ENCODE data around the gene DENND6B. TPM values are rescaled to one million over a fixed set of nuclear protein-coding genes. Genes with fewer than 3 reads are reported as not detected.

Gene DENND6B
- total and polyA plus RNA-seq, 2 of the 13 experiments (the other 11 are each of a cell fraction or from before 2014, with no cell fraction given): 0.95 to 3.8 TPM

DNA sequence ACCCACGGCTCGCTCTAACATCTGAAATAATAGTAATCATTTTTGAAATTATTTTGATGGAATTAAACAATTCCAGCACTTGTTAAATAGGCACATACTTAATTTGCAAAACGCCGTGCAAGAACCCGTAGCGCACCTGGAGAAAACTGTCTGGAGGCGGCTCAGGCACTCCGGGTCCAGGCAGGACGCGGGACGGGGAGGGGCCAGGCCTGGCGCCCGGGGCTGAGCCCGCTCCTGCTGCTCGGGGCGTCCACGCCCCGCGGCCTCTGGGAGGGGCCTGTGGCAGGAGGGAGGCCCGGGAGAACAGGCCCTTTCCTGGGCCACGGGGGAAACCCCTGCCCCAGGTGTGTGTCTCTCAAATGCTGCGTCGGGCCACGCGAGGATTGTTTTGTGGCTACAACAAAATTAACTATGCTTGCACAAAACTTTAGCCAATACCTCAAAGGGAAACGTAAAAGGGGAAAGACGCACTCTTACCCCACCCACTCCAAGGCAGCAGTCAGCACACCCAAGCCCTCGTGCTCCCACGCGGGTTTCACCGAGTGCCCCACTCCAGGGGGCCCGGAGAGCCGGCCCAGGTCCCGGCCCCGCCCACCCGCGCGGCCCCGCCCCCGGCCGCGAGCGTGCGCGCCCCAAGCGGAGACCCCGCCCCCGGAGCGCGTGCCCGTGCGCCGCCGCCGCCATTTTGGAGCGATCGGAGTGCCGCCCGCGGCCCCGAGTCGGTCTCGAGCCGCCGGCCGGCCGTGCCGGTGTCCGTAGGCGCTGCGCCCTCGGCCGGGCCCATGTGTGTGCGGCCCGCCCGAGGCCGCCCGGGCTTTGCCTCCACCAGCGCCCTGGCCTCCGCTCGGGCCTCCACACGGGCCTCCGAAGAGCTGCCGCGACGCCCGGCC, 16.1 kb upstream of the DENND6B start, which contains the start of gene PPP6R2 (continued):
- TF ChIP-seq SP140L (CRISPR knock-in tag; IDR thresholded peaks at IDR 0.05; ENCODE audit: borderline replicate concordance) (no peak), FOXM1 (CRISPR knock-in tag; IDR thresholded peaks at IDR 0.05) (no peak), CEBPG (CRISPR knock-in tag; IDR thresholded peaks at IDR 0.05) (no peak), ZNF468 (CRISPR knock-in tag; IDR thresholded peaks at IDR 0.05) (no peak), STAT5B (CRISPR knock-in tag; IDR thresholded peaks at IDR 0.05) (no peak), ZNF350 (CRISPR knock-in tag; IDR thresholded peaks at IDR 0.05; ENCODE audit: borderline replicate concordance, low read depth) (0 out of 2 replicates have a peak, but pooled peaks have one; percentile 11), TCF7L2 (IDR thresholded peaks at IDR 0.05; ENCODE audit: low read depth, low read length) (no peak), RFX1 (IDR thresholded peaks at IDR 0.05) (no peak), ATF6 (CRISPR knock-in tag; conservative IDR thresholded peaks at IDR 0.05) (no peak), ZNF501 (CRISPR knock-in tag; IDR thresholded peaks at IDR 0.05) (no peak; the same call in 1 of the 2 replicates), ZC3H13 (CRISPR knock-in tag; IDR thresholded peaks at IDR 0.05) (no peak), SSRP1 (CRISPR knock-in tag; IDR thresholded peaks at IDR 0.05) (0 out of 2 replicates have a peak, but pooled peaks have one; percentile 12), NR1H2 (CRISPR knock-in tag; IDR thresholded peaks at IDR 0.05; ENCODE audit: borderline replicate concordance, low read depth) (no peak), RAD21 (CRISPR knock-in tag; IDR thresholded peaks at IDR 0.05) (no peak), RBFOX2 (IDR thresholded peaks at IDR 0.05; ENCODE audit: low read depth, low read length) (peak; percentile 75), RBM39 (IDR thresholded peaks at IDR 0.05; ENCODE audit: low read depth, low read length, poor library complexity, severe bottlenecking) (no peak), NCOR1 (IDR thresholded peaks at IDR 0.05; ENCODE audit: borderline replicate concordance, low read length) (no peak), MAFG (CRISPR knock-in tag; IDR thresholded peaks at IDR 0.05) (no peak), YEATS2 (CRISPR knock-in tag; IDR thresholded peaks at IDR 0.05; ENCODE audit: borderline replicate concordance) (0 out of 2 replicates have a peak, but pooled peaks have one; percentile 20), THAP8 (CRISPR knock-in tag; IDR thresholded peaks at IDR 0.05; ENCODE audit: borderline replicate concordance) (no peak), CENPX (CRISPR knock-in tag; IDR thresholded peaks at IDR 0.05) (no peak), ZFYVE20 (CRISPR knock-in tag; IDR thresholded peaks at IDR 0.05; ENCODE audit: borderline replicate concordance, low read depth) (no peak), NRL (CRISPR knock-in tag; IDR thresholded peaks at IDR 0.05; ENCODE audit: borderline replicate concordance) (no peak; the same call in 1 of the 2 replicates), ZNF17 (CRISPR knock-in tag; IDR thresholded peaks at IDR 0.05) (no peak), CBX2 (IDR thresholded peaks at IDR 0.05; ENCODE audit: low read depth, low read length) (no peak), CBX2 (CRISPR knock-in tag; IDR thresholded peaks at IDR 0.05; ENCODE audit: low read depth) (no peak), DPF2 (CRISPR knock-in tag; IDR thresholded peaks at IDR 0.05; ENCODE audit: borderline replicate concordance, low read depth) (no peak)

All from HepG2 (cell line).